SH-SY5Y (cell line): Measurements from ENCODE around the gene CD99L2.

Experiments used
- GATA2 ChIP-seq: IDR thresholded peaks from 2 replicates; pipeline ENCODE4 v1.6.1; 2011; ENCODE audit warnings: mild to moderate bottlenecking, low read depth, low read length
- GATA3 ChIP-seq: IDR thresholded peaks from 2 replicates; pipeline ENCODE4 v1.6.1; 2011; ENCODE audit warnings: low read depth, mild to moderate bottlenecking, low read length, moderate library complexity

The CD99L2 gene

GRCh38 chrX:150813922-150814321 is 84.5 kb downstream of the CD99L2 start:
- TF ChIP-seq GATA3 (no peak), GATA2 (no peak)

GRCh38 chrX:150806827-150807226 is 91.6 kb downstream of the CD99L2 start:
- TF ChIP-seq GATA3, result no peak
- TF ChIP-seq GATA2, result no peak

GRCh38 chrX:150805736-150806135 is 92.7 kb downstream of the CD99L2 start:
- TF ChIP-seq GATA2 (no peak), GATA3 (no peak)

- TF ChIP-seq GATA2, result no peak
- TF ChIP-seq GATA3, result no peak
Measured at GRCh38 chrX:150792949-150793527, 105.4 kb downstream of the CD99L2 start.

GRCh38 chrX:150790021-150790420 is 108.4 kb downstream of the CD99L2 start:
- TF ChIP-seq GATA2 (no peak), GATA3 (no peak)

- TF ChIP-seq GATA3 (no peak), GATA2 (no peak)
Measured at GRCh38 chrX:150781677-150782076, 116.8 kb downstream of the CD99L2 start.

GRCh38 chrX:150779385-150779784 is 119.1 kb downstream of the CD99L2 start:
- TF ChIP-seq GATA3 (no peak), GATA2 (no peak)

- TF ChIP-seq GATA3, result no peak
- TF ChIP-seq GATA2, result no peak
Measured at GRCh38 chrX:150777328-150777992, 121.0 kb downstream of the CD99L2 start.

GRCh38 chrX:150775569-150776350 is 122.7 kb downstream of the CD99L2 start:
- no peak for TF ChIP-seq GATA2
- no peak for TF ChIP-seq GATA3

- TF ChIP-seq GATA2, result no peak
- no peak for TF ChIP-seq GATA3
Measured at GRCh38 chrX:150774798-150775568, 123.5 kb downstream of the CD99L2 start.

- TF ChIP-seq GATA3 (no peak), GATA2 (no peak)
Measured at GRCh38 chrX:150773634-150774033, 124.8 kb downstream of the CD99L2 start.

GRCh38 chrX:150773117-150773516 is 125.4 kb downstream of the CD99L2 start:
- TF ChIP-seq GATA2 (no peak), GATA3 (no peak)

GRCh38 chrX:150772150-150772970 is 126.1 kb downstream of the CD99L2 start:
- TF ChIP-seq GATA2 (no peak), GATA3 (no peak)

GRCh38 chrX:150771116-150771515 is 127.4 kb downstream of the CD99L2 start:
- TF ChIP-seq GATA2, result no peak
- no peak for TF ChIP-seq GATA3
